Neural cell (in vitro differentiated cells): ENCODE results near the gene MRPL53. TPM values are rescaled to one million over a fixed set of nuclear protein-coding genes. Genes with fewer than 3 reads are reported as not detected.
"Not testable (repeated sequence)": the region's sequence is repeated elsewhere in the genome, so short reads cannot be mapped to it uniquely, and the experiment has no call there.

Experiments used
- H2AFZ ChIP-seq: fragments of 200-600, 300-800 bp; sonication (generic), shearing (Covaris generic); 2 replicates; pipeline ENCODE4 v1.6.0; 2014; ENCODE audit warnings: low read depth, mild to moderate bottlenecking, antibody characterized with exemption, low read length, moderate library complexity
- H3F3A ChIP-seq: fragments of 200-600 bp; shearing (Covaris generic); 2 replicates; pipeline ENCODE4 v1.6.1; 2016; ENCODE audit warnings: mild to moderate bottlenecking, moderate library complexity, mixed read lengths, antibody characterized with exemption, low read length; ENCODE audit not compliant: insufficient read depth, poor library complexity, severe bottlenecking
- H3K27ac ChIP-seq: fragments of 200-600, 300-800 bp; sonication (generic), shearing (Covaris generic); 2 replicates; pipeline ENCODE4 v1.5.1; 2014; ENCODE audit warnings: mild to moderate bottlenecking, low read length, moderate library complexity
- H3K27me3 ChIP-seq: fragments of 300-800, 200-600 bp; sonication (generic), shearing (Covaris generic); 2 replicates; pipeline ENCODE4 v1.6.0; 2014; ENCODE audit warnings: mild to moderate bottlenecking, low read depth, low read length, moderate library complexity; ENCODE audit not compliant: insufficient read depth
- H3K36me3 ChIP-seq: fragments of 300-800, 200-600 bp; sonication (generic), shearing (Covaris generic); 2 replicates; pipeline ENCODE4 v1.5.1; 2014; ENCODE audit warnings: mild to moderate bottlenecking, antibody characterized with exemption, low read length, moderate library complexity; ENCODE audit not compliant: insufficient read depth
- H3K4me2 ChIP-seq: fragments of 300-800, 200-600 bp; sonication (generic), shearing (Covaris generic); 2 replicates; pipeline ENCODE4 v1.6.0; 2014; ENCODE audit warnings: mild to moderate bottlenecking, low read length
- H3K4me3 ChIP-seq: fragments of 300-800, 200-600 bp; sonication (generic), shearing (Covaris generic); 2 replicates; pipeline ENCODE4 v1.5.1; 2014; ENCODE audit warnings: mild to moderate bottlenecking, low read length, moderate library complexity
- H3K79me2 ChIP-seq: fragments of 200-600 bp; shearing (Covaris generic); replicated peaks from 2 replicates; pipeline ENCODE4 v1.6.0; 2014; ENCODE audit warnings: mild to moderate bottlenecking, low read length, moderate library complexity; ENCODE audit not compliant: insufficient read depth
- H3K9ac ChIP-seq: fragments of 300-800, 200-600 bp; sonication (generic), shearing (Covaris generic); 2 replicates; pipeline ENCODE4 v1.6.1; 2016; ENCODE audit warnings: mild to moderate bottlenecking, low read length, mixed read lengths
- H3K9me2 ChIP-seq: fragments of 200-600 bp; shearing (Covaris generic); 2 replicates; pipeline ENCODE4 v1.6.1; 2016; ENCODE audit warnings: mild to moderate bottlenecking, low read length, mixed read lengths; ENCODE audit not compliant: insufficient read depth
- H3K9me3 ChIP-seq: fragments of 200-600, 300-800 bp; sonication (generic), shearing (Covaris generic); 2 replicates; pipeline ENCODE4 v1.6.1; 2016; ENCODE audit warnings: mild to moderate bottlenecking, mixed run types, low read length, moderate library complexity, mixed read lengths
- H4K20me1 ChIP-seq: fragments of 200-600 bp; shearing (Covaris generic); 2 replicates; pipeline ENCODE4 v1.6.1; 2016; ENCODE audit warnings: mild to moderate bottlenecking, mixed run types; ENCODE audit not compliant: insufficient read depth
- CTCF ChIP-seq: fragments of 450-650 bp; IDR thresholded peaks from 2 replicates; pipeline ENCODE4 v1.5.1; 2014; ENCODE audit warnings: antibody characterized with exemption, mild to moderate bottlenecking, moderate library complexity; ENCODE audit not compliant: poor library complexity, severe bottlenecking
- EP300 ChIP-seq: fragments of 450-650 bp; conservative IDR thresholded peaks from 2 replicates; pipeline ENCODE4 v1.6.1; 2014; ENCODE audit warnings: antibody characterized with exemption, mild to moderate bottlenecking, moderate library complexity; ENCODE audit not compliant: poor library complexity, severe bottlenecking
- EZH2 ChIP-seq: fragments of 200-600, 300-800 bp; shearing (Covaris generic), sonication (generic); IDR thresholded peaks from 2 replicates; pipeline ENCODE4 v1.6.1; 2014; ENCODE audit warnings: antibody characterized with exemption, low read length, borderline replicate concordance, mild to moderate bottlenecking; ENCODE audit not compliant: insufficient read depth, poor library complexity, severe bottlenecking
- MXI1 ChIP-seq: fragments of 450-650 bp; conservative IDR thresholded peaks from 2 replicates; pipeline ENCODE4 v1.6.1; 2014; ENCODE audit warnings: antibody characterized with exemption, mild to moderate bottlenecking; ENCODE audit not compliant: poor library complexity, severe bottlenecking
- POLR2AphosphoS5 ChIP-seq: IDR thresholded peaks from 2 replicates; pipeline ENCODE4 v1.6.1; 2012
- RAD21 ChIP-seq: fragments of 450-650 bp; conservative IDR thresholded peaks from 2 replicates; pipeline ENCODE4 v1.6.1; 2014; ENCODE audit warnings: antibody characterized with exemption, mild to moderate bottlenecking, moderate library complexity
- REST ChIP-seq: IDR thresholded peaks from 2 replicates; pipeline ENCODE4 v1.6.1; 2012; ENCODE audit warnings: borderline replicate concordance
- SMC3 ChIP-seq: fragments of 450-650 bp; conservative IDR thresholded peaks from 2 replicates; pipeline ENCODE4 v1.6.1; 2014; ENCODE audit warnings: antibody characterized with exemption, mild to moderate bottlenecking, moderate library complexity; ENCODE audit not compliant: poor library complexity
- TAF1 ChIP-seq: IDR thresholded peaks from 2 replicates; pipeline ENCODE4 v1.6.1; 2012; ENCODE audit warnings: low read depth
- polyA plus RNA-seq: library from polyadenylated mRNA; depleted of rRNA; stranded (reverse); fragments of >200 nt; gene quantifications from 2 replicates; pipeline ENCODE4 v1.2.3, GENCODE V29; 2014

The MRPL53 gene
- polyA plus RNA-seq, 1 donor from 2014 or later, result 28.0 TPM

- no peak overlapping the region for H3K4me3 ChIP-seq
- no peaks in the 10 kb centered on the region for H3K27me3 ChIP-seq
- H3F3A ChIP-seq, result no peaks in the 10 kb centered on the region
- H2AFZ ChIP-seq, result no peak overlapping the region
- peaks cover 18% of the 10 kb centered on the region for H3K79me2 ChIP-seq
- TF ChIP-seq TAF1 (no peak), CTCF (no peak), MXI1 (no peak), EP300 (no peak), REST (no peak), SMC3 (no peak), RAD21 (no peak), EZH2 (no peak), POLR2AphosphoS5 (no peak)
- no peak overlapping the region for H3K4me2 ChIP-seq
- H3K9me3 ChIP-seq, result no peaks in the 10 kb centered on the region
- H4K20me1 ChIP-seq, result no peaks in the 10 kb centered on the region
- no peaks in the 10 kb centered on the region for H3K9me2 ChIP-seq
- H3K36me3 ChIP-seq, result no peaks in the 10 kb centered on the region
- H3K27ac ChIP-seq, result no peak overlapping the region
- H3K9ac ChIP-seq, result no peak overlapping the region
These were observed 10.3 kb downstream of the MRPL53 start for GRCh38 chr2:74462054-74462785.

GRCh38 chr2:74461187-74462053 lies 11.1 kb downstream of the MRPL53 start:
- H4K20me1 ChIP-seq, result no peaks in the 10 kb centered on the region
- H3K4me3 ChIP-seq, result no peak overlapping the region
- peaks cover 18% of the 10 kb centered on the region for H3K79me2 ChIP-seq
- H3K9ac ChIP-seq, result no peak overlapping the region
- no peak overlapping the region for H3K27ac ChIP-seq
- no peaks in the 10 kb centered on the region for H3K9me3 ChIP-seq
- H3K9me2 ChIP-seq, result no peaks in the 10 kb centered on the region
- no peaks in the 10 kb centered on the region for H3F3A ChIP-seq
- H3K4me2 ChIP-seq, result no peak overlapping the region
- H3K36me3 ChIP-seq, result no peaks in the 10 kb centered on the region
- TF ChIP-seq SMC3 (no peak), REST (no peak), EZH2 (no peak), POLR2AphosphoS5 (no peak), TAF1 (no peak), RAD21 (no peak), MXI1 (no peak), EP300 (no peak), CTCF (no peak)
- no peaks in the 10 kb centered on the region for H3K27me3 ChIP-seq
- H2AFZ ChIP-seq, result no peak overlapping the region

- H3F3A ChIP-seq, H3K4me3 ChIP-seq, H2AFZ ChIP-seq, H4K20me1 ChIP-seq, H3K27me3 ChIP-seq, H3K27ac ChIP-seq, H3K36me3 ChIP-seq, H3K9me2 ChIP-seq, H3K9ac ChIP-seq, H3K4me2 ChIP-seq, H3K9me3 ChIP-seq: not testable (repeated sequence)
- H3K79me2 ChIP-seq, result peaks cover 18% of the 10 kb centered on the region
These were observed 12.3 kb downstream of the MRPL53 start for GRCh38 chr2:74460187-74460586.
